ENCODE measurements around the gene PHLDA1.

DNA sequence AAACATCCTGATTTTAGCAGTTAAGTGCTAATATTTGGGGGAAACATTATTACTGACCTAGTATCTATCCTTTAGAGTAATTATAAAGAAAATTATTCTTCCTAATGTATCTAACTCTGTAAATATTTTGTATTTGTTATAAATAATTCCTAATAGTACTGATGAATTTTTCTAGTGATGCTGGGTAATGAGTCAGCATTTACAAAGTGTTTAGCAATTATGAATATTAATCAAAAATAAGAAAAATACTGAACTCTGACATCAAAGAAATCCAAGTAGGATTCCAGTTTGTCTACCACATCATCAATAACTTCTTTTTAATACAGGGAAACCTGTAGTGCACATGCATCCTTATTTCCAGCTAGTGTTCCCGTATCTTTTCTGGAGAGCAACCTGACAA is 43.9 kb upstream of the PHLDA1 start:
- TF ChIP-seq, protein P1, sequence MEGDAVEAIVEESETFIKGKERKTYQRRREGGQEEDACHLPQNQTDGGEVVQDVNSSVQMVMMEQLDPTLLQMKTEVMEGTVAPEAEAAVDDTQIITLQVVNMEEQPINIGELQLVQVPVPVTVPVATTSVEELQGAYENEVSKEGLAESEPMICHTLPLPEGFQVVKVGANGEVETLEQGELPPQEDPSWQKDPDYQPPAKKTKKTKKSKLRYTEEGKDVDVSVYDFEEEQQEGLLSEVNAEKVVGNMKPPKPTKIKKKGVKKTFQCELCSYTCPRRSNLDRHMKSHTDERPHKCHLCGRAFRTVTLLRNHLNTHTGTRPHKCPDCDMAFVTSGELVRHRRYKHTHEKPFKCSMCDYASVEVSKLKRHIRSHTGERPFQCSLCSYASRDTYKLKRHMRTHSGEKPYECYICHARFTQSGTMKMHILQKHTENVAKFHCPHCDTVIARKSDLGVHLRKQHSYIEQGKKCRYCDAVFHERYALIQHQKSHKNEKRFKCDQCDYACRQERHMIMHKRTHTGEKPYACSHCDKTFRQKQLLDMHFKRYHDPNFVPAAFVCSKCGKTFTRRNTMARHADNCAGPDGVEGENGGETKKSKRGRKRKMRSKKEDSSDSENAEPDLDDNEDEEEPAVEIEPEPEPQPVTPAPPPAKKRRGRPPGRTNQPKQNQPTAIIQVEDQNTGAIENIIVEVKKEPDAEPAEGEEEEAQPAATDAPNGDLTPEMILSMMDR (IDR thresholded peaks at IDR 0.05) = no peak
- TF ChIP-seq POLR2AphosphoS5 (IDR thresholded peaks at IDR 0.05) (no peak), POLR2A (IDR thresholded peaks at IDR 0.05) (no peak)

Measured in prostate gland (tissue), 2 donors.